Activated CD4-positive, alpha-beta T cell treated with anti-CD3 and anti-CD28 coated beads, Interleukin-10, Interleukin-2, amounts not matched to agents 100 ng/mL and 50 ng/mL, durations not matched to agents 16 hours and 8 hours (primary cell): Measurements from ENCODE around the gene CYP2A6.
A peak's percentile ranks its signal among the peaks of the same experiment; 100 is the strongest.

Experiments used
- DNase-seq: peaks from one replicate; pipeline ENCODE4 v3.0.0-alpha.2; 2020

Gene CYP2A6

DNA sequence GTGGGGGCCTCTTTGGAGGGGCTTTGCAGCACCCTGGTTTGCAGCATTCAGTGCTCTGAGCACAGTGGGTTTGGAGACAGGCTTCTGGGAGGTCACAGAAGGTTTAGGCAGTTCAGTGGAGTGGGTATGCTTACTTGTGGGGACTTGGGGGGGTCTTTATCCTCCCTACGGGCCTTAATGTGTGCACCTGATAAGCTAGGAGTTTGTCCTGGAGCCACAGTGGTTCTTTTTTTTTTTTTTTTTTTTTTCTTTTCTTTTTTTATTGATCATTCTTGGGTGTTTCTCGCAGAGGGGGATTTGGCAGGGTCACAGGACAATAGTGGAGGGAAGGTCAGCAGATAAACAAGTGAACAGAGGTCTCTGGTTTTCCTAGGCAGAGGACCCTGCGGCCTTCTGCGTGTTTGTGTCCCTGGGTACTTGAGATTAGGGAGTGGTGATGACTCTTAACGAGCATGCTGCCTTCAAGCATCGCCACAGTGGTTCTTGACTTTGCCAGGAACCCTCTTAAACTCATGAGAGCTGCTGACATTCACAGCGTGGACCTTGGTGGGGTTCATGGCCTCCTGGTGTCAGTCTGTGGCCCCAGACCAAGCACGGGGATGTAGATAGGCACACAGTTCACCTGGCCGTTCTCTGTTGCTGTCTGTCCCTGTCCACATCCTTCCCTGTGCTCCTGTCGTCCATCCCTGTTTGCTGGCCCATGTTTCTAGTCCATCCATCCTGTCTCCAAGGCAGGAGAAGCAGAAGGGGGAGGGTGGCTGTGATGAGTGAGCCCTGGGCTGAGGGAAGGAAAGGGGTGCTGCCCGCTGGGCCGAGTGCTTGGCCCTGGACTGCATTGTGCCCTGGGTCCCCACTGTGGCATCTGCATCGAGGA is 48.6 kb downstream of the CYP2A6 start:
- no peak for DNase-seq

DNA sequence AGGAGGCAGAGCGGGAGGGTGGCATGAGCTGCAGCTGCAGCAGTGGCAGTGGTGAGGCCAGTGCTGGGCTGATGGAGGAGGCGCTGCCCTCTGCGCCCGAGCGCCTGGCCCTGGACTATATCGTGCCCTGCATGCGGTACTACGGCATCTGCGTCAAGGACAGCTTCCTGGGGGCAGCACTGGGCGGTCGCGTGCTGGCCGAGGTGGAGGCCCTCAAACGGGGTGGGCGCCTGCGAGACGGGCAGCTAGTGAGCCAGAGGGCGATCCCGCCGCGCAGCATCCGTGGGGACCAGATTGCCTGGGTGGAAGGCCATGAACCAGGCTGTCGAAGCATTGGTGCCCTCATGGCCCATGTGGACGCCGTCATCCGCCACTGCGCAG is 49.3 kb downstream of the CYP2A6 start:
- DNase-seq = no peak

DNA sequence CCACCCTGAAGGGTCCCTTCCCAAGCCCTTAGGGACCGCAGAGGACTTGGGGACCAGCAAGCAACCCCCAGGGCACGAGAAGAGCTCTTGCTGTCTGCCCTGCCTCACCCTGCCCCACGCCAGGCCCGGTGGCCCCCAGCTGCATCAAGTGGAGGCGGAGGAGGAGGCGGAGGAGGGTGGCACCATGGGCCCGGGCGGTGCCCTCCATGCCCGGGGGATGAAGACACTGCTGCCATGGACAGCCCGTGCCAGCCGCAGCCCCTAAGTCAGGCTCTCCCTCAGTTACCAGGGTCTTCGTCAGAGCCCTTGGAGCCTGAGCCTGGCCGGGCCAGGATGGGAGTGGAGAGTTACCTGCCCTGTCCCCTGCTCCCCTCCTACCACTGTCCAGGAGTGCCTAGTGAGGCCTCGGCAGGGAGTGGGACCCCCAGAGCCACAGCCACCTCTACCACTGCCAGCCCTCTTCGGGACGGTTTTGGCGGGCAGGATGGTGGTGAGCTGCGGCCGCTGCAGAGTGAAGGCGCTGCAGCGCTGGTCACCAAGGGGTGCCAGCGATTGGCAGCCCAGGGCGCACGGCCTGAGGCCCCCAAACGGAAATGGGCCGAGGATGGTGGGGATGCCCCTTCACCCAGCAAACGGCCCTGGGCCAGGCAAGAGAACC is 49.8 kb downstream of the CYP2A6 start:
- DNase-seq = no peak

DNA sequence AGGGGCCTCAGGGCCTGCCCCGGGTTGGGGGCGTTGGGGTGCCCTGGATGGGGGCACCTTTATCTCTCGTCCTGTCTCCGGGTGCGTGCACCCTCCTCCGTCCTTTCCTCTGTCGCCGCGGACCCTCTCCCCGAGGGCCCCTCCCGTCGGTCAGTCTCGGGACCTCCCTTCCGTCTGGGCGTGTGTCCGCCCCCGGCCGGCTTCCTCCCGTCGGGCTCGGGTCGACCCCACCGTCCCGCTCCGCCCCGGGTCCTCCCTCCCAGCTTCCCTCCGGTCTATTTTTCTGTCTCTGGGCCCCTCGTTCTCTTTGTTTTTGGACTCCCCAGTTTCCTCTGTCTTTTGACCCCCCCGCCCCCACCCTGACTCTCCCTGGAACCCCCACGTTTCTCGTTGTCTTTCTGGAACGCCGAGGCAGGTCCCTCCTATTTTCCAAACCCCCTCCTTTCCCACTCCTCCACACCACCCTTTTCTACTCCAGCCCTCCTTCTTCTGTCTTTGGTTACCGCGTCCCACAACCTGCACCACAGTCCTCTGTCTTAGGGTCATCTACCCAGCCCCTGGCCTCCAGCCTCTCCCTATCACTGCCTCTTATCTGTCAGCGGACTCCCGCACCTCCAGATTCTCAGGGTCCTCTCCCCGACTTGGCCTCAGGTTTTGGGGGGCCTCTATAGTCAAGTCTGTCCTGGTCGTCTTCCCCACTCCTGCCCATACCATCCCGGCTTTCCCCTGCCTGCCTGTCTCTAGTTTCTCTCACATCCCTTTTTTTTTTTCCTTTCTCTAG is 50.5 kb downstream of the CYP2A6 start:
- DNase-seq = peak; percentile 40

DNA sequence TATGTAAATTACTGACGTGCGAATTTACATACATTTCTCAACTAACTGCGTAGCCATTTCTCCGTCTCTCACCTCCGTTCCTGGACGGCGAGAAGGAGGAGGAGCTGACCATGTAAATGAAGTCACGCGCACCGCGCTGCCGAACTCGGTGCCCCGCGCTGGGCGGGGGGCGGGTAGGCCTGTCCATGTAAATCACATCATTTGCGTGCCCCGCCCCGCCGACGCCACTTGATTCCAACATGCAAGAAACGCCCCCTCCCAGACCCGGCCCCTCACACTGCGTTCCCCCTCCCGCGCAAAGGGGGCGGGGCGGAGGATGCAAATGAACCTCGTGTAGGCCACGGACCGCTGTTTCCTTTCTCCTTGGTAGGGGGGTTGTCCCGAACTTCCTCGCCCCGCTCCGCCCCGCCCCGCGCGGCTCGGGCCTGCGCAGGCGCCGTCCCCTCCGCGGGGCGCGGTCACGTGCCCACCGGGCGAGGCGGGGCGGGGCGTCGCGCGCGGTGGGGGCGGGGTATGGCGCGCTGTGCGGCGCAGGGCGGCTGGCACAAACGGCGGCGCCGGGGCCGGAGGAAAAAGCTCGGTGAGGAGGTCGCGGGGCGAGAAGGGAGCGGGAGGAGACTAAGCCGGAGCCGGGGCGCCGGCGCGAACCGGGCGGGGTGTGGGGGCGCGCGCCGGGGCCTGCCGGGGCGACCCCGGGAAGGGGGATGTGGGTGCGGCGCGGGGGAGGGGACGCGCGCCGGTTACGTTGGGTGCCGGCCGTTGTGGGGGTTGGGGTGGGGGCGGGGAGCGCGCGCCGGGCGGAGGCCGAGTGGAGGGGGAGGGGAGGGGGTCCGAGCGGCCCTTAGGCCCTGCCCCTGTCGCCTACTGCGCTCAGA is 51.3 kb downstream of the CYP2A6 start, which contains the start of gene EGLN2:
EGLN2 (plus strand) TSS at position 509 of the 875 bp plus-strand sequence. CDS start 1,382 bp downstream, outside the sequence.
- DNase-seq = peak; percentile 100

DNA sequence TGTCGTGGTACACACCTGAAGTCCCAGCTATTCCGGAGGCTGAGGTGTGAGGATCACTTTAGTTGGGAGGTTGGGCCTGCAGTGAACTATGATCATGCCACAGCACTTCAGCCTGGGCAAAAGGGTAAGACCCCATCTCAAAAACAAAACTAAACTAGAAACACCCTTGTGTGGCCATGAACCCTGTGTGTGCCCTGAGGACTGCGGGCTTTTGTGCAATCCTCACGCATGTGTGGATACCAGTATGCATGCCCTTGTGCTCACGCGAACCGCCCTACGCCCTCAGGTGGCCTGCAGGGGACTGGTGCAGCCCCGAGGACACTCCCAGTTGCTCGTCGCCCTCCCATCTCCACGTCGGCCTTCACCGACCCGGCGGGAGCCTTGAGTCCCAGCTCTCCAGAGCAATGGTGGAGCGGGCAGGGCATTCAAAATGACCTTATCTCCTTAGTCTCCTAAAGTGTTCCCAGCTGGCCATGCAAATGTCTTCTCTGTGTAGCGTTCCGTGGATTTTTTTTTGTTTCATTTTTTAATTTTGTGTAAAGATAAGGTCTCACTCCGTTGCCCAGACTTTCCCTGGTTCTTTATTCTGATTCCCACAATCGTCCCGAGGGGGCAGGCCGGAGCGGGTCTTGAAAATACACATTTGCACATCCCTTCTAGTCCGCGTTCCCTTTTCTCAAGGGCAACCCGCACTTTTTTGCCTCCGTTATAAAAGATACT is 52.1 kb downstream of the CYP2A6 start:
- DNase-seq = peak; percentile 73

DNA sequence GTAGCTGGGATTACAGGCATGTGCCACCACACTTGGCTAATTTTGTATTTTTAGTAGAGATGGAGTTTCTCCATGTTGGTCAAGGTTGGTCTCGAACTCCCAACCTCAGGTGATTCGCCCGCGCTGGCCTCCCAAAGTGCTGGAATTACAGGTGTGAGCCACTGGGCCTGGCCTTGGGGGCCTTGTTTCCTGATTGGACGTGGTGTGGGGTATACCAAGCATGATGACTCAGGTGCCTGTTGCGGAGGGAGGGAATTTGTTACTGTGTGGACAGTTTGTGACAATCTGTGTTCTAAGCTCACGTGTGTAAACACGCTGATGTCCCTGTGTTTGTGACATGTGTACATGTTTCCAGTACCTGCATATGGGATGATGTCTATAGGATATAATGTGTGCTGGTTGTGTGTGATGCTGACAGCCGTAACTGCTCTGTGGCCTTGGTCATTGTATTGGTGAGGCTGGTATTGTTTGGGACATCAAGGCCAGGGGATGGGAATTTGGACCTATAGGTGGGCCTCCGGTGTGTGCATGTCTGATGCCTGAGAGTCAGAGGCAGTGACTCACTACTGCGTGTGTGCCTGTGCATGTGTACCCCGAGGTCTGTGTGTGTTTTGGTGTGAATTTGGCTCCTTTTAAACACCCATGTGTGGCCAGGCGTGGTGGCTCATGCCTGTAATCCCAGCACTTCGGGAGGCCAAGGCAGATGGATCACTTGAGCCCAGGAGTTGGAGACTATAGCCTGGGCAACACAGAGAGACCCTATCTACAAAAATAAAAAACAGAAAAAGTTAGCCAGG is 52.9 kb downstream of the CYP2A6 start:
- DNase-seq = no peak
